SHP77 treated with DMSO at 0.1 percent for 48 hours (cell line): ENCODE data around the gene ANKLE2.

ENCODE experiments used
- DNase-seq: peaks from one replicate; lab custom pipeline; 2025; lab: John Stamatoyannopoulos, UW

ANKLE2 gene

DNA sequence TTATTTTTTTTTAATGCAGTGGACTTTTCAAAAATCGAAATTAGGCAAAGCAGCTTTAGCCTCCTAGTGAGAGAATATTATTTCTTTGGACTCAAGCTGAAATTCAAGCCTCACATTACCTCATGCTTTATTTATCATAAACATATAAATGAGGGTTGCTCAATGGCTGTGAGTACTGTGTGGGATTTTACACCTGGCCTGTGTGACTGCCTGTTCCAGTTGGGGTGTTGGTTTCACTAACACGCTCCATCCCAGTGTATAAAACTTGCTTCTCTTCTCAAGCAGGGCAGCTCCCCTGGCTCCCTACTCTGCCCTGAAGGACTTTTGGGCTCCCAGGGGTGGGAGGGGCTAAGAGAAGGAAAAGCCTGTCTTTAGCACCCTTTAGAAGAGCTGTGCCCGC lies 15.0 kb downstream of the ANKLE2 start:
- DNase-seq: no peak

DNA sequence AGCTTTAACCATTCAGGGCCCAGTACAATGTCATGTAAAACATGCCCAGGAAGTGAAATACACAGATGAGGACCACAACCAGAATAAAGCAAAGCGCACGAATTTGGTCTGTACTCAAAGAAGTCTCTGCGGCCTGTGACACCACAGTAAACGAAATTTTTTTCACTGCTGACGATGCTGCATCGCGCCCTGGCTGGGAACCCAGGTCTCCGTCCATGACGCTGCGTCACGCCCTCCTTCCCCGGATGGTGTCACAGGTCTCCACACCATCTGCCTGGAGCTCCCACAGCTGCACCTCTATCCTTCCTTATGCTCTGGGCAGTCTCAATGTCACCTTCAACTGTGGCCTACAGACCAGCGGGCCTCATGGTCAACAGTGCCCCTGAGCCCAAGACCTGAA lies 17.8 kb downstream of the ANKLE2 start:
- DNase-seq: no peak

DNA sequence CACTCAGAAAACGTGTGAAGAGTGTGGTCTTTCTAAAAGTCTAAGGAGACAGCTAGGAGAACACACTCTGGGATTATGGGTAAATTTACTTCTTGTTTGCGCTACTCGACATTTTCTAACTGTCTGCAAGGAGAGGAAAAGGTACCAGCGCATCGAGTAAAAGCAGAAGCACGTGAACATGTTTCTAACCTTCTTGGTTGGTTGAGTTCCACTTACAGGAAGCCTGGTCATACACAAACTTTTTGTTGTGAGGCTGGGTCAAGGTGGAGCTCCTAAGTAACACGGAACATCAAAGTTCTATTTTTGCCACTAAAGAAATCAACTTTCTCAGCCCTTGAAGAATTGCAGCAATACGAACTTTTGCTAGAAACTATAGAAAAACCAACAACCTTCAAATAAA lies 20.0 kb downstream of the ANKLE2 start:
- DNase-seq: no peak

DNA sequence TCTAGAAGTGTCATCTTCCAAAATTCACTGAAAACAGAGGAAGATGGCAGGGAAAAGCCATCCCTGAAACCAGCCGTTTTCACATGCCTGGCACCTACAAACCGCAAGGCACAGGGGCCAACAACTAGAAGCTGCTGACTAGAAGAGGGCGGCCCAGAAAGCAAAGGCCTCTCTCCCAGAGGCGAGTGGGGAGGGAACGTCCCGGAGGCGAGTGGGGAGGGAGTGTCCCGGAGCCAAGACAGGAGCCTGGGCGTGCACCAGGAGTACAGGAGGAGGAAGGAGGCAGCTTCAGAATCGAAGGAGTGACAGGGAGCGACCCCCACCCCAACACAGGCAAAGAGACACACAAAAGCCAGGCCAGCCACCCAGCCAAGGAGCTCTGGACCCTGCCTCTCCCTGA lies 21.0 kb downstream of the ANKLE2 start:
- no peak for DNase-seq

DNA sequence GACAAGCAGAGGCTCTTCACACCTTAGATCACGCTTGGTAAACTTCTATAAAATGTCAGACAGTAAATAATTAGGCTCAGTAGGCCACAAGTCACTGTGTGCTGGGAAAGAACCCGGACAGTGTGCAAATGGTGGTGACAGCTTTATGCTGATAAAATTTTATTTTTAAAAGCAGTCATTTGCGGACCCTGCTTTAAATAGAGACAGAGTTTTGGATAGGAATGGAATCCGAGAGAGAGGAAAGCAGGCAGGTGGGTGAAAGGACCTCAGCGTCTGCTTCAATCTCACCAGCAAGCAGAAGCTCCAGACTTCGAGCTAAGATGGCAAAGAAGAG lies 21.4 kb downstream of the ANKLE2 start:
- no peak for DNase-seq

DNA sequence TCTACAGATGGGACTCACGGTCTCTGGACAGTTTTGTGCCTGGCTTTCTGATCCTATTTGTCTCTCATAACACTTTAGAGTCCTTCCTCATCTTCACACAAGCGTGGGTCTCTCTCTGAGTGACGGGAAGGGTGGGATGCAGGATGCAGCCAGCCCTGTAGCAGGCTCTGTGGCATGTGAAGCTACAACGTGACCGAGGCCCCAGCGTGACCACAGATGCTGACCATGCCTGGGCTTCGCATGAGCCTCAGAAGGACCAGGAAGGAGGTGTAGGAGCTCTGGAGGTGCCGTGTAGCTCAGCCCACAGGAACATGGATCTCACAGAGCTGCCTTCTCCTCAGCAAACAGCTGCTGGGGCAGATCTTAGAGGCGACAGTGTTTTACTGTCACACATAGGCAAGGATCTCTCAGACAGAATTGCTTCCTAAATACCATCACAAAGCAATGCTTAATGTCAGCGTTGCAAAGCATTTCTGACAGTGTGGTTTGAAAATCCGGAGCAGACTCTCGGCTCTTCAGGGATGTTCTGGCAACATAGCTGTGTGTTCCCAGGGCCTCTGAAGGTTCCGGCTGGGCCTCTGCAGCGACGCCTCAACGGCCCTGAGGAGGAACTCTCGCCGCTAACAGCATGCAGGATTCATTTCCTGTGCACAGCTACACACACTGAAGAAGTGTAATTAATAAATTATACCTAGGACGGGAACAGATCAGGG lies 21.9 kb downstream of the ANKLE2 start:
- DNase-seq: no peak

DNA sequence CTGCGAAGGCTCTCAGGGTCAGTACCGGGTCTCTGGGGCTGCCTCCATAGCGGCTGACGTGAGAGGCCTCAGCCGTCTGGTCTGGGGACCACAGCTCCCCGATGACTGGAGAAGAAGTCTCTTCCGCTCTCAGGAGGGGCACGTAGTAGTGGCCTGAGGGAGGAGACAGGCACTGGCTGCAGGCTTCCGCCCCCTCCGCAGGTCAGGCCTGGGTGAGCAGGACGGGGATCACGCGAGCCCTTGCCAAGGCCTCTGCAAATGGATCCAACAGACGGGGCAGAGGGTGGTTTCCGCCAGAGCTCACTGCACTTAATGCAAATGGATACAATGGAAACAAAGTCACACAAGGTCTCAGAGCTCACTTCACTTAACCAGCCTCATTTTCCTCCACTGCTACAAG lies 24.7 kb downstream of the ANKLE2 start:
- DNase-seq: no peak

DNA sequence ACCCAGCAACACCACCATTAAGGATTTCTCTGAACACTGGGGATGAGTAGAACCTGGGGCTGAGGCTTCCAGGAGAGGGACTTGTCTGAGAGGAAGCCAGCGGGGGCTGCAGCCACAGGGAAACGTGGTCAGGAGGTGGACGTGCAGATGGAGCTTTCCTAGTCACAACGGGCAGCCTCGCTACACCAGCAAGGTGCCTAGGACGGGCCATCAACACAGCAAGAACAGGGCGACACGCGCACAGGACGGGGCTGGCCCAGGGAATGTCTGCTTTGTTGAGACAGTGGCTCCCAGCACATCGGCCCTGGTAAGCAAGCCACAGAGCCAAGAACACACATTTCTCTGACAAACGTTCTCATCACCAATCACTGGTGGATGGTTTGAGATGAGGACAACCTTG lies 25.3 kb downstream of the ANKLE2 start:
- no peak for DNase-seq

DNA sequence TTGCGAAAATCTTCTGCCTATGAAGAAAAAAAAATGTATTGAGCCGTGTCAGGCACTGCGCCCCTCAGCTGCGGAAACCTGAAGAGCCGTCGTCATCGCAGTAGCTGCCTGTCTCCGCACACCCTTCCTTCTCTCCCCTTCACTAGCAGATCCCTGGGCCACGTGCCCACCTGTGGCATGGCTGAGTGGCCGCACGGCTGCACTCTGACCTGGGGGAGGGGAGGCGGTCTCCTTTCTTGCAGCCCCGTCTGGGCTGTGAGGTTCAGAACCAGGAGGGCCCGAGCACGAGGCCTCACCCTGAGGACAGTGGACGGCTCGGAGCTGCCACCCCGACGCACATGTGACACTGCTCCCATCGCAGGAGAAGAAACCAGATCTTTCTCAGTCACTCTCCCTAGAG lies 26.1 kb downstream of the ANKLE2 start:
- no peak for DNase-seq

DNA sequence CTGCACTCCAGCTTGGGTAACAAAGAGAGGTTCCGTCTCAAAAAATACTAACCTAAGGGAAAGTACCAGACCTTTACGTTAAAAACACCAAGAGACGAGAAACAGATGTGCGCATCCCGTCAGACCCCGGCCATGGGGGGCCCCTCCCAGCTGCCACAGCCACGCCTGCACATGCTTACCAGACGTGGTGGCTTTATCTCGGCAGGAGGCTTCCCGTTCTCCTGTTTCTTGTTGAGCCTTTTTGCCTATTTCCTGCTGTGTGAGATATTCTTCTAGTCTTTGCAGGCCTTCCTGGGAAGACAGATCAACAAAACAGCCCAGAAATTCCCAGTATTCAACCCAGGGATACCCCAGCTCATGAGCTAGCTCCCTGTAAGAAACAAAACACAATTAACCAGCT lies 27.4 kb downstream of the ANKLE2 start:
- no peak for DNase-seq

DNA sequence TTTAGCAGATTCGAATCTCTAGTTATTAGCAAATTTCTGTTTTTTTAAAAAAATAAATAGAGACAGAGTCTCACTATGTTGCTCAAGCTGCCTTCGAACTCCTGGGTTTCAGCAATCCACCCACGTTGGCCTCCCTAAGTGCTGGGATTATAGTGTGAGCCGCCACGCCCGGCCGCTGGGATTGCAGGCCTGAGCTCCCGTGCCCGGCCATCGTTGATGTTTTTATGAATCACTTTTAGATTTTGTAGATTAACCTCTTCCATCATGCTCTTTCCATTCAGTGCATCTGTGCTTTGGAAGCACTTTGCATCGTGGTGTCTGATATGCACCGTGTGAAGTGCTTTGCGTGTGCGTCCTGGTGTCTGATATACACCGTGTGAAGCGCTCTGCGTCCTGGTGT lies 30.1 kb downstream of the ANKLE2 start:
- no peak for DNase-seq

DNA sequence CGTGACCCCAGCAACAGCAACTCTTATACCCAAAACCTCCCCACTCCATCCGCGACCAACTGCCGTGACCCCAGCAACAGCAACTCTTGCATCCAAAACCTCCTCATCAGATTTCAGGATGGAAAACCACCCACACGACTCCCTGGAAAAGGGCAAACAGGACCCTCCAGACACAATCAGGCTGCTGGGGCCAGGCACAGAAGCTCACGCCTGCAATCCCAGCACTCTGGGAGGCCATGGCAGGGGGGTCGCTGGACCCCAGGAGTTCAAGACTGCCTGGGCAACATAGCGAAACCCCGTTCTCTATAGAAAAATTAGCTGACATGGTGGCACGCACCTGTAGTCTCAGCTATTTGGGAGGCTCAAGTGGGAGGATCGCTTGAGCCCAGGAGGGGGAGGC lies 31.3 kb downstream of the ANKLE2 start:
- DNase-seq: no peak

DNA sequence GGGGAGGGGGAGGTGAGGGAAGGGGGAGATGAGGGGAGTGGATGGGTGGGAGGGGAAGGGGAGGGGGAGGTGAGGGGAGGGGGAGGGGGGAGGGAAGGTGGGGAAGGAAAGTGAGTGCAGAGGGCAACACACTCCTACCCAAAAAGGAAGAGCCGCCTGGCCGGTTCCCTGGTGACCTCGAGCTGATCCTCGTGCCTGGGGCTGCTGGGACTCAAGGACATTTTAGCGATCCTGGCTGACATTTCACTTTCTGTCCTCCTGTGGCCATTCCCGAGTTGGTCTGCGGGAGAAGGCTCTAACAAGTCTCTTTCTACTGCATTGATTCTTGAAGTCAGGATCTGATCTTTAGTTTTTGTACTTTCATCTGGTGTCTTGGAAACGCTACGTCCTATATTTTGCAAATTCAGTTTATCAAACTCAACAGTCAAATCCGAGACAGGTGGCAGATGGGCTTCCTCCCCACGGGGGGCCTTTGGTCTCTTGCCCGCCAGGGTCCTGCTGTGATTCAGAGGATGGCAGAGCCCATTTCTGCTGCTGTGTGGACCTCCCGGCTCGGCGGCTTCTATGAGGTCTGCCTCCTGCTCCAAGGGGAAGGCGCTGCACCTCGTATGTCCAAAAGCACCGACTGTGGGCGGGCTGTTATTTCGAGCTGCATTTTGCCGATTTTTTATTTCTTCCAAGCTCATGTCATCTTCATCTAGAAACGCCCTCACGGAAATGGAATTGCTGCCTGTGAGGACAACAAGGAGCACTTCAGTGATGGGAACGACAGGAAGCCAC lies 31.9 kb downstream of the ANKLE2 start:
- no peak for DNase-seq

DNA sequence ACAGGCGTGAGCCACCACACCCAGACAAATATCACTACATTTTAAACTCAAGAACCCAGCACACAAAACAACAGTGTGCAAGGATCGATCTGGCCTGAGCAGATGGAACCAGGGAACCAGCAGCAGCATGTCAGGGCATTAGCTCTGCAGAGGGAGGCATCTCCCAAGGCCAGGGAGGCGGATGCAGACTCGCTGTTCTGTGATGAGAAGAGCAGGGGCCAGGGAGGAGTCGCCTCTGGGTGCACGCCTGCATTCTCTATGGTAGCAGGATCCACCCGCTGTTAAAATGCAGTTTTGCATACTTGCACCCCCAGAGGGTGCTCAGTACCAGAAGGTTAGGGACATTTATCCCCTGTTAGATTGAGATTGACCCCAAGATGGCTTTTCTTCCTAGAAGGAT lies 33.1 kb downstream of the ANKLE2 start:
- no peak for DNase-seq

DNA sequence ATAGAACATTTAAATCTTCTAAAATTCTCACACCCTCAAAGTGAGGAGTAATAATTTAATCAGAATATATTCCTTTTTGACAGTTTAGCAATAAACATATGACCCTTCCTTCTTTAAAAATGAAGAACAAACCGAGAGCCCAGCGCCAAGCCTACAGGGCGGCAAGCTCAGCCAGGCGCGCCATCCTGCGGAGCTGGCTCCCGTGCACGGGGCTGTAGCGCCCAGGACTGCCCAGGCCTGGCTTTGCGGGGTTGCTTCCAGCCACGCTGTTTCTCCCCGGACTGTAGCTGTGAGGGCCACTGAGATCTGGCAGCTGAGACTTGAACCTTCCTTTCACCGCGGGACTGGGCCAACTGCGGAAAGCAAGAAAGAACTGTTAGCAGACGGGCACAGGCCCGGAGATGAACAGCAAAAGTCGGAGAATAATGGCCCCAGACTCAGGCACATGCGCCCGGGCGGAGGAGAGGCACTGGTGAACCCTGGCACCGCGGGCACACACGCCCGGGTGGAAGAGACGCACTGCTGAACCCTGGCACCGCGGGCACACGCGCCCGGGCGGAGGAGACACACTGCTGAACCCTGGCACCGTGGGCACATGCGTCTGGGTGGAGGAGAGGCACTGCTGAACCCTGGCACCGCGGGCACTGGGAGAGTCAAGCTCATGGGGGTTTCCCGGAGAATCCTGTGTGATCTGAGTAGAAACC lies 34.4 kb downstream of the ANKLE2 start:
- DNase-seq: no peak

DNA sequence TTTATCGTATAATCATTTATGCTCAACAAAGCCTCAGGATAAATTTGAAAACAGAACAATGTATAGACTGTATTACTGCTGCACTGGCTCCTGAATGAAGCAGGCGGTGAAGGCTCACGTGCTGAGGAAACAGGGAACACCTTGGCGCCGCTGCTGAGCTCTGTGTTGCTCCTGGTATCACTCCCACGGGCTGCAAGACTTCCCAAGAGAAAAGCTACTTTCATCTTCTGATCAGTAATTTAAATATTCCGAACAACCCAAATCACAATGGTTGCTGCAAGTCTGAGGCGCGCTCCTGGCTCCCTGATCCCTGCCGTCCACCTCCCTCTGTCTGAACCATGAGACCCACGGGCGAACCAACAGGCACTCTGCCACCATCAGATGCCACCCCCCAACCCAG lies 35.2 kb downstream of the ANKLE2 start:
- no peak for DNase-seq

DNA sequence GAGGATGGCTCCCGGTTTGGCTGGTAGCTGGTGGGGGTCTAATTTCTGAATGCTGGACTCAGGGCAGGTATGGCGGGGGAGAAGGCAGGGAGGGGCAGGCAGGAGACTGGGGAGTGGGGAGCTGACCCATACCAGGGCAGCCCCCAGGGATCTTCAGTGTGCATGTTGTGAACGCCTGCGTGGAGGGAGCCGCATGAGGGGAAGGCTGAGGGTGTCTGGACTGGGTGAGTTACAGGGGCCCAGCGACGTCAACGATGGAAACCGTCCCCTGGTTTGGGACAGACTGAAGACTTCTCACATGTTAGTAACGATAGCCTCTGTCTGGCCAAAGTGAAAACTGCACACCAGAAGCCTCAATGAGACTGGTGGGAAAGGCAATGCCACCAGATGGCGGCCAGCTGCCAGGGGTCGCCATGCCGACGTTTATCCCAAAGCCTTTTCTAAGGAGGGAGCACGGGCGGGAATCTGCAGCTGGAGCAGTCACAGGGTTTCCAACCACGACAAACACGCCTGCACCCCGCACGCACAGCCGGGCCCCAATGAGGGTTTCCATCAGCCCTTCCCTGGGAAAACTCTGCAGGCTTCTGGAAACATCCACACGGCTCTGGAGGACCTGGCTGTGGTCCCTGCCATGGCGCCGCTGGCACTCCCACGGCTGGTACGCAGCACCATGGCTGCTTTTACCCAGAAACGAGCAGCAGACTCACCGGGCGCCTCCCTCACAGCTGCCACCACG lies 37.0 kb downstream of the ANKLE2 start:
- no peak for DNase-seq

DNA sequence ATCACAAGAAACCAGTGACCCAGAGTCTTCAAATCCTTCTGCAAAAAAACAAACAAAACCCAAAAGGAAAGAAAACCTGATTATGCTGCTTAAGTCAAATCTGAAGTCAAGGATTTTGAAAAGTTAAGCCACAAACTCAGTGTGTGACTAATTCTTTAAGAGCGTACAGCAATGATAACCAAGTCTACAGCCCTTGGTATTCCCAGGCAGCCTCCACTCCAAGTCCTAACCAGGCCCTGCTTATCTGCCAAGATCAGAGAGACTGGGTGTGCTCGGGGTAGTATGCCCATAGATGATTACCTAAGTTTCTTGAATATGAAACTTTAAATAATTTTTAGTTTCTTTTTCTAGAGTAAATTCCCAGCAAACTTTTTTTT lies 37.9 kb downstream of the ANKLE2 start:
- no peak for DNase-seq

DNA sequence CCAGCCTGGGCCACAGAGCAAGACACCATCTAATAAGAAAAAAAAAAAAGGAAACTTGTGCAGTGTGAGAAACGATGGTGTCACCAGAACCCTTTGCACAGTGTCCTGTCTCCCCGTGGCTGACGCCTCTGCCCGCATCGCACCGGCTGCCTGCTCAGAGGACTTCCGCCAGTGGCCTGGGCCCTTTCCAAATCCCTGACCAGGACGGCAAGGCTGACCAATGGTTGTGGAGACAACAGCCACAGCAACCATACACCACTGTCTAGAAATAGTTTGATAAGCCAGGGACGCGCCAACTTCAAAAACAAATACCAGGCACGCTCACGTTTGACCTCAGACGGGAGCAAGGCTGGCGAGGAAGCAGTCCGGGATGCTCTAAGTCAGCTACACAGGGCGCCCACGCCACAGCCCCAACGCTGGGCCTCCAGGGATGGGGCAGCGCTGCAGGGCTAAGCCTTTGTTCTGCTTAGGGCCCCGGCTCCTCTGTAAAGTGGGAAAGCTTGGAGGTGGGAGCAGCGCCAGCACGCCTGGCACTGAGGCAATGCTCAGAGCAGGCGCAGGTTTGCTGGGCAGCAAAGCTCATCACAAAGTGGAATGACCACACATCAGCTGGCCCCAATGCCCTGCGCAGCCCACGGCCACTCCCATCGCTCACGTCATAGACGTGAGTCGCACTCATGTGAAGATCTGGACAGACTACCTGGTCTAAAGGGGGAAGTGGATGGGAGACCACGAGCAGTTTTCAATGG lies 38.4 kb downstream of the ANKLE2 start:
- no peak for DNase-seq

DNA sequence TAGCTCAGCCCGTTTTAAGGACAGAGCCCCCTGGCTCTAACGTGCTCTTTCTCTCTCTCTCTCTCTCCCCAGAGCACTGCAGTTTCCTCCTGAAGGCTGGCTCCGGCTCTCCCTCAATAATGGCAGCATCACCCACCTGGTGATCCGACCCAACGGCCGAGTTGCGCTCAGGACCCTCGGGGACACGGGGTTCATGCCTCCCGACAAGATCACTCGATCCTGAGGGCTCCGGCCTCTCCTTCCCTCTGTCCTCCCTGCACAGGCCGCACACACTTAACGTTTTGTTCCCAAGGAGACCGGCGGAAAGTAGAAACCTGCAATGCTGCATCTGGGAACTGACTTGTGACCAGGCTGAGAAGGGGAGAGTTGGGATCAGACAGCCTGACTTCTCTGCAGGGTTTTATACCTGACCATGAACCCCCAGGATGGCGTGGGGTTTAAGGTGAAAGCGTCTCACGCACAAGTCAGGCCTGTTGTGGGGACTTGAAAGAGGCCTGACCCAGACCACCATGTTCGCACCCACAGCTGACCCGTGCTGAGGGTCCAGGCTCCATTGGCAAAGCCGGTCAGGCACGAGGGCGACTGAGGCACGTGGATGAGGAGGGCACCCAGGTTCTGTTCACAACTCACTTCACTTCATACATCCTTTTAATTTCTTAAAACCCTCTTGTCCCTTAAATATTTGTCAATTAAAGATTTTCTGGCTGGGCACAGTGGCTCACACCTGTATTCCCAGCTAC lies 40.9 kb downstream of the ANKLE2 start:
- DNase-seq: no peak

DNA sequence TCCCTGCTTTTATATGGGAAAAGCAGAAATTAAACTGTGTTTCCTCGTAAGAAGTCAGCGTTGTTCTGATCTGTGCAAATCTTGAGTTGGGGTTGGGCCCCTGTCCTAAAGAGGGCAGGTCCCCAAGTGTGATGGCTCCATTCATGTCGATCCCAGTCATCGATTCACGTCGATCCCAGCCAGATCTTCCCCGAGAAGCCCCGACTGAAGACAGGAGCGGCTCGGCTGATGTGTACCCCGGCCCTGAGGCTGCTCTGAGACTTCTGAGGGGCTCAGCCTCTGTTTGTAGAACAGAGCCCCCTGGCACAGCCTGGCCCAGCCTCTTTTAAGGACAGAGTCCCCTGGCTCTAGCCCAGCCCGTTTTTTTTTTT lies 41.7 kb downstream of the ANKLE2 start:
- no peak for DNase-seq
